GM21515 (cell line): ENCODE data around the gene CSNK2A3.
"Not testable (repeated sequence)": the region's sequence is repeated elsewhere in the genome, so short reads cannot be mapped to it uniquely, and the experiment has no call there.

Source experiments
- ATAC-seq: cut with Tn5 transposase; IDR thresholded peaks from one replicate; pipeline ENCODE4 v1.9.1; 2021; ENCODE audit not compliant: unreplicated experiment

The CSNK2A3 gene

GRCh38 chr11:11380340-11380739 is 27.3 kb upstream of the CSNK2A3 start:
- ATAC-seq, result no peak

- ATAC-seq, result no peak
Observed at GRCh38 chr11:11379661-11380060, 26.6 kb upstream of the CSNK2A3 start.

DNA sequence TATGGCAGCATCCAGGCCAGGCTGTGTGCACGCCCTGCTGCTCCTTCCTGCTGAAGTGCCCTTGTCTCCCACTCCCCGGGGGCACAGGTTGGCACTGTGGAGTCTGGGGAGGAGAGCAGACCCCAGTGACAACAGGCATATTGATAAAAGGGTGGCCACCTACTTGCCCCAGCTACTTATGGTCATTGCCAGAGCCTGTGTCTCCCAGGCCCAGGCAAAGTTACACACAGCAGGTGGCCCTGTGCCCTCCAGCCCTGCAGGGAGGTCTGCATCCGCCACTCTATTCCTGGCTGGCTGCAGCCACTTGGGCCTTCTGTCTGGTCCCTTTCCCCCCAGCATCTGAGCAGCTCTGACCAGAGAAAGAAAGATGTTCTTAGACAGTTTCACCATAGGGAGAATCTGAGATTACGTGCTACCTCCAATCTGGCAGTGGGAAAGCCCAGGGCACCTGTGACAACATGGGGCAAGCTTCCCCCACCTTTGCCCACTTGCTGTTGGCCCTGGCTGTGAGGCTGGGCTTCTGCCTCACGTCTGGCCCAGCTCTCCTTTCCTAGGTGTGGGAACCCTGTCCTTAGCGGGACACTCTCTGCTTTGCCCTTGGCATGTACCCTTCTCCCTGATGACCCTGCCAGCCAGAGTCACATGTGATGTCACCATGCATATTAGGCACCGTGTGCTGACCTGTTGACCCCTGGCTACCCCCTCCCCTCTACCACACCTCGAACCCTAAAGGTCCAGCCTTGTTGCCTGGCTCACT is 25.3 kb upstream of the CSNK2A3 start:
- no peak for ATAC-seq

DNA sequence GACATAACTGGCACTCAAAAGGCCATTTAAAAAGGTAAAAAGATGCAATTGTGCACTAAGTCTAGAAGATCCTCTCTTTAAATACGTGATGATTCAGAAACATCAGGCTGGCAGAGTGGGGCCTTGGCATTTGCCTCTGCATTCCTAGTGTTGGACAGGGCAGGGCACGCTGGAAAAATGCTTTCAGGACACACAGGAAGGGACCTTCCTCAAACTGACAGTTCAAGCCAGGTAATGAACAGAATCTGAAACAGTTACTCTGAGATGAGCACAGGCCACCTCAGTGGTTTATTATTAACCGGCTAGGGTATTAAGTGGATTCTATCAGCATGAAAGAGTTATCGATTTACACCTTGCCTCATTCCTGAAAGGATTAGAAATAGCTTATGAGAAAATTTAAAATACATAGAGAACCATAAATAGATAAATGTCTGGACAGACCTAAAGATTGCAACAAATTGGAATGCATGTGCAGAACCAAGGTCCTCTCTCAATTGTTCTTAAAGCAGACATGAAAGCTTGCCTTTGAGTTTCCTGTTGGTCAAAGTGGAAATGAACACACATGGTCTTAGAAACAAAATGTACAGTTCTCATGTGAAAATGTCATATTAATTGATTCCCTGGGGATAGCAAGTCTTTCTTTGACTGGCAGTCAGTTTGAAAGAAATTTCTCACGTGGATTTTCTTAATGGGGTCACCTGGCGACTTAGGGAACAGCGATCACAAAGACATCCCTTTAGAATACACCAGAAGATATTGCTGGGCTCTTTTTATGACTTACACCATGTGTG is 21.5 kb upstream of the CSNK2A3 start:
- ATAC-seq, result no peak

DNA sequence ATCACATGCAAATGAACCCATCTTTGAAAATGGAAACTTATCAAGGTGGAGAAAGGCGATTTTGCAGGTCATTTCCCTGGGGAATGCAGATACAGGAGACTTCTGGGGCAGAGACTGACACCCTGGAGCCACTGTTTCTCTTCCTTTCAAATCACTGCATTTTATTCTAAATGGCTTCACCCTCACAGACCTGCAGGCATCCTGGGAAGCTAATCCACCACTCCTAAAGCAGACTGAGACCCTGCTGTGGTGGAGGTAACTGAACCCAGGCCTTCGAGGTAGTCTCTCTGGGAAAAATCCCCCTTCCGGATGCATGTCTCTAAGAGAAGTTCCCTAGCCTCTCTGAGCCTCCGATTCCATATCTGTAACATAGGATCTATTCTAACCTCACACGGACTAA is 20.9 kb upstream of the CSNK2A3 start:
- no peak for ATAC-seq

DNA sequence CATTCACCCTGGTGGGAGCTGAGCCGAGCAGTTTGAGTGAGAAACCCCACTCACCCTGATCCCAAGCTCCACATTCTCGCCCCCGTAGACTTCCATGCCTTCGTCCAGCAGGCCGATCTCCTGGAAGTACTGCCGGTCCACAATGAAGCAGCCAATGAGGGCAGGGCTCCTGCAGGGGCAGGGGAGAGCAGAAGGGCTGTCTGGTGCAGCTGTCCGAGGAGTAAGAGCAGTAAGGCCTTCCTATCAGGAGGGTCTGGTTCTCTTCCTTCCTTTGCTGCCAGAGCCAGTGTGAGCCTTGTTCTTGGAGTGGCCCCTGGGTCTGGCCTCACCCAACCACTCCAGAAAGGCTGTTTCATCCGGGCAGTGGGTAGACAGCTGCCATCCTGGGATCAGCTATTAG is 19.4 kb upstream of the CSNK2A3 start:
- ATAC-seq, result no peak

DNA sequence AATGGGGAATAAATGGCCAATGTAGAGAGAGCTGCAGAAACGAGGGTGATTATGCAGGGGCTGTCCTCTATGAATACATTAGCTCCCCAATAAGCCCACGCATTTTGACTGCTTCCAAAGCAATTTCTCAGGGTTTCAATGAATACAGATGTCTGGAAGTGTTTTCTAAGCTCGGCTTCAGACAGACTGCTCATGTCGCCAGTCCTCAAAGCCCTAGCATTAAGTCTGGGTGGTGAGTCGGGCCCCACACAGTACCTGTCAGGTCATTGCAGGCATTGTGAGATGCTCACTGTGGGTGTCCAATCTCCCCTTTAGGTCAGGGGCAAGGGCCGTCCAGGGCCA is 17.9 kb upstream of the CSNK2A3 start:
- no peak for ATAC-seq

GRCh38 chr11:11370255-11370961 is 17.4 kb upstream of the CSNK2A3 start:
- ATAC-seq, result no peak

DNA sequence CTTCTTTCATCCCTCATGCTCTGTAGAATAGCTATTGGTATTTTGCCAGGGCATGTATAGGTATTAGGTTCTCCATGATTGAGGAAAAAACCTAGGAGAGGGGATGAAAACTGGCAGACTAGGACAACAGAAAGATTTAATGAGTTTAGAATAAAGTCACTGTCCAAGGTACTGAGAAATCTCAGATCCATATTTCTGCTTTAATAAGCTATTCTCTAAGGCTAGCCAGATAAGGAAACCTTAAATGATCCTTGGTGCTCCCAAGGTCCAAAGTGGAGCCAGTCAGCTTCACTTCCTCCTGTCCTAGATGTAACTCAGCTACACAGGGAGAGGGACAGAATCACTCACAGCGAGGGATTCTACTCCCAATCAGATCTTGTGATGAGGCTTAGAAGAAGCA is 13.7 kb upstream of the CSNK2A3 start:
- no peak for ATAC-seq

DNA sequence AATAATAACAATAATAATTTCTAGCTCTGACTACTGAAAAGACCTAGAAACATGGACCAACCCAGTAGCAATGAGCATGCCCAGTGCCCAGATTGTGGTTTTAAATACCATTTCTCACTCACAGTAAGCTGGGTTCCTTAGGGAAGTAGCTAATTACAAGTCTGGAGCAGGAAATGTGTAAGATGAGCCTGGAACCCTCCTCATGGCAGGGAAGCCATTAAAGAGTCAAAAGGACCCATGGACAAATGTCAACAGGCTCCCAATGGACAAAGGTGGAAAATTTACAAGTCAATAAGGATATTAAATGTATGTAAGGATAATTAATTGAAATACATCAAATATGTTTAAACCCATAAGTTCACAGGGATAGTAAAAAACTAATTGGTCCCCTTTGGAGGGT is 10.6 kb upstream of the CSNK2A3 start:
- ATAC-seq, result no peak

- ATAC-seq, result no peak
Observed at GRCh38 chr11:11359611-11360010, 6.6 kb upstream of the CSNK2A3 start.

DNA sequence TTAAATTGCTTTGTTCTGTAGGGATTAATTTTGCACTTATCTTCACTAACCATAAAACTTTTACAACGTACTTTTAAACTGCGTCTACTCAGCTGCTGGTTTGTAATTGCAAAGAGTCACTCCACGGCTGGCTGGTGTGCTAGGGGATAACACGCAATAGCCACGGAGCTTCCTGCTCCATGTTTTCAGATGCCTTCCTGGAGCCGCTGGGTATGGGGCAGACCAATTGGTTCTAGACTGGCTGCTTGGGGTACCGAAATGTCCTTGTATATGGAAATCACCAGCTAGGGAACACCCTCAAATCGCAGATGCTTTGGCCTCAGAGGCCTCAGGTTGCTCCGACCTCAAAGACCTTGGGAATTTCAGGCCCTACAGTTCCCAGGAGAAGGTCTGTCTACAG is 3.8 kb upstream of the CSNK2A3 start:
- ATAC-seq, result no peak

DNA sequence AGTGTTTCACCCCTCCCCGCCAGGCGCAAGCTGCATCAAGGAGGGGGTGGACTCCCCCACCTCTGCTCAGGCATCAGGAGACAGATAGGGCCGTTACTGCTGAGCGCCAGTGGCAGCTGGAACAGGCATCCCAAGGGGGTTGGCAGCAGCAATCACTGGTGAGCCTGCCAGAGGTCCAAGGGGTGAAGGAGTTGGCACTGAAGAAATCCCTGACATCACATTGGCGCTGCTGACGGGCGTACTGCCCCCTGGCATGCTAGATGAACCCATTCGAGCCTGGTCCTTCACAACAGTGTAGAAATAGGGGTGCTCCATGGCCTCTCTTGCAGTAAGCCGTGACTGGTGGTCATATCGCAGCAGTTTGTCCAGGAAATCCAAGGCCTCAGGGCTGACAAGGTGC is 1.2 kb downstream of the CSNK2A3 start:
- ATAC-seq, result not testable (repeated sequence)

- ATAC-seq, result no peak
Observed at GRCh38 chr11:11351042-11351586, 1.9 kb downstream of the CSNK2A3 start.

GRCh38 chr11:11349870-11350337 is 3.1 kb downstream of the CSNK2A3 start:
- ATAC-seq, result no peak

GRCh38 chr11:11349106-11349825 is 3.8 kb downstream of the CSNK2A3 start:
- ATAC-seq, result no peak

DNA sequence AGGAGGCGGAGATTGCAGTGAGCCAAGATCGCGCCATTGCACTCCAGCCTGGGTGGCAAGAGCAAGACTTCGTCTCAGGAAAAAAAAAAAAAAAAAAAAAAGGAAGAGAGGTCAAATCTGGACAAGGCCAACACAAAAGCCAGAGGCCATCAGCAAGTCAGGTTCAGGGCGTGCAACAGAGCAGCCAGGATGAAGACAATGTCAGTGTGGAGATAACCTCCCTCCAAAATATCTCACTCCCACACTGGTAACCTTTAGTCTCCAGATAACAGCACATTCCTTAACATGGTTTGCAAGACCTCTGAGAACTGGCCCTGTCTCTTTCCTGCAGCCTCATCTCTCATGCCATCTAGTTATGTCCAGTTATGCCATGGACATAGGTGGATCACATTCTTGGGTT is 4.7 kb downstream of the CSNK2A3 start:
- ATAC-seq, result no peak

GRCh38 chr11:11347592-11347991 is 5.5 kb downstream of the CSNK2A3 start:
- no peak for ATAC-seq

GRCh38 chr11:11346303-11346702 is 6.7 kb downstream of the CSNK2A3 start:
- no peak for ATAC-seq

DNA sequence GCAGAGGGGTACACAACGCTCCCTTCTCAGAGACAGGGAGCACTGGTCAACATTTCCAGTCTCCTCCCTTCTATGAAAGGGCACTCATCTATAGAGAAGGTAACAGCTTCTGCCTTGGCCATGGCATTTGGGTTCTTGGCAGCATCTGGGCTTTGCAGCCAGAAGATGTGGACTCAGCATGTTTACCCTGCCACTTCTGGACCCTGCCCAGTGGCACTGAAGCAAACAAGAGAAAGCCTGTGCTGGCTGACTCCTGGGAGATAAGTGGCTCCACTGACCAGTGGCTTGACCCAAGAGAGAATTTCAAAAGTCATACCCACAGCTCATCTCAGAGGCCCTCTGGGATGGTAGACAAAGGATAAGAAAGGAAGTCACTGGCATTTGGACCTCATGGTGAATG is 8.0 kb downstream of the CSNK2A3 start:
- no peak for ATAC-seq

- no peak for ATAC-seq
Observed at GRCh38 chr11:11344045-11344444, 9.0 kb downstream of the CSNK2A3 start.
